GM12872 (cell line): ENCODE data around the gene ST6GAL1.

ENCODE experiments used
- TF ChIP-seq, protein P1 (sequence below): IDR thresholded peaks from 3 replicates; pipeline ENCODE4 v1.5.1; 2011; ENCODE audit warnings: low read depth, mild to moderate bottlenecking, low read length, moderate library complexity; ENCODE audit not compliant: insufficient read depth

ST6GAL1 gene

GRCh38 chr3:187021748-187022402, 91.5 kb downstream of the ST6GAL1 start:
- TF ChIP-seq, protein P1, sequence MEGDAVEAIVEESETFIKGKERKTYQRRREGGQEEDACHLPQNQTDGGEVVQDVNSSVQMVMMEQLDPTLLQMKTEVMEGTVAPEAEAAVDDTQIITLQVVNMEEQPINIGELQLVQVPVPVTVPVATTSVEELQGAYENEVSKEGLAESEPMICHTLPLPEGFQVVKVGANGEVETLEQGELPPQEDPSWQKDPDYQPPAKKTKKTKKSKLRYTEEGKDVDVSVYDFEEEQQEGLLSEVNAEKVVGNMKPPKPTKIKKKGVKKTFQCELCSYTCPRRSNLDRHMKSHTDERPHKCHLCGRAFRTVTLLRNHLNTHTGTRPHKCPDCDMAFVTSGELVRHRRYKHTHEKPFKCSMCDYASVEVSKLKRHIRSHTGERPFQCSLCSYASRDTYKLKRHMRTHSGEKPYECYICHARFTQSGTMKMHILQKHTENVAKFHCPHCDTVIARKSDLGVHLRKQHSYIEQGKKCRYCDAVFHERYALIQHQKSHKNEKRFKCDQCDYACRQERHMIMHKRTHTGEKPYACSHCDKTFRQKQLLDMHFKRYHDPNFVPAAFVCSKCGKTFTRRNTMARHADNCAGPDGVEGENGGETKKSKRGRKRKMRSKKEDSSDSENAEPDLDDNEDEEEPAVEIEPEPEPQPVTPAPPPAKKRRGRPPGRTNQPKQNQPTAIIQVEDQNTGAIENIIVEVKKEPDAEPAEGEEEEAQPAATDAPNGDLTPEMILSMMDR, result no peak

DNA sequence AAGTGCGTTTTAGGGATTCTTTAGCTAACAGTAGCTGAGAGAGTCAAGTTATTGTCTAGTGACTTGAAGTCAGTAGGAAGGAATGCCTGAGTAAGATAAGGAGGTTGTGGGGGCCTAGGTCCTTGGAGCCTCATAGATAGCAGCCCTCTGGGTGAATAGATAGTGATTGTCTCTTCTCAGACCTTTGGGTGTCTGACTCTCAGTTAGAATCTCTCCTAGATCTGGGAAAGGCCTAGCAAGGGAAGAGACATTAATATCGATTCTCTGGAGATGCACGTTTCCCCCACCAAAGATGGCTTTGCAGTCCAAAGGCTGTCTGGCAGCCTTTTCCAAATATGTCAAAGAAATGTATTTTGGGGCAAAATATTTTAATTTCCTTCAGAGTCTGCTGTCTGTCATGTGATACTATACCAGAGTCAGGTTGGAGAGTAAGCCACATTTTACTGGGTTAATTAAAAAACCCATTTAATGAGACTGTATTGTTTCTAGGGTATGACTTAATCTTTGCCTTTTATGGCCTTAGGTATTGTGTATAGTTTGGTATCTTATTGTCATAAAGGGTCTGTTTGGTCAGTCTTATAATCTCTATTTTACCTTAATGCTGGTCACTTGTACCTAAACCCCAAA, 92.2 kb downstream of the ST6GAL1 start:
- TF ChIP-seq, protein P1, result no peak

DNA sequence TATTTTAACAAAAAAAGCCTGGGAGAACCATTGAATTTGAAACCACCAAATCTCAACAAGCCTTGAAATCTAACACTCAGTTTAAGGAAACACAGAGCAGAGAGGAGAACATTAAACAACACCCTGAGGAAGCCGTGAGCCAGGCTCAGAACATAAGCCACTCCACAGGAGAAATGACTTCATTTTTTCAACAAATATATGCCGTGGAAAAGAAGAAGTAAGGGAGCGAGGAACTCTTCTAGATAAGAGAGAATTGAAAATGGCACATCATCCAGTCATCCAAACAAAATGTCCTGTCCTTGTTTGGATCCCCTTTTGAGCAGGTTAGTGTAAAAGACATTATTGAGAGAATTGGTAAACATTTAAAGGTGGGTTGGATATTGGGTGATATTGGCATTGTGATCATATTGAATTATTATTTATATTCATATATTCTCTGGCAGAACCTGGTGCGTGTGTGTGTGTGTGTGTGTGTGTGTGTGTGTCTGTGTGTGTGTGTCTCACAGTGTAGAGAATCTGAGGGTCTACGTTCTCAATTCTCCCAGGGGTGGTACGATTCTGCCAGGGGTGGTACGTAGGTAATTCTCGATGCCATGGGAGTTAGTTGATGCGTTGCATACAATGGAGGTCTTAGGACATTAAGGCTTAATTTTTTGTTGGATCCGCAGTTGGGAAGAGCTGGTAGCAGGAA, 94.4 kb downstream of the ST6GAL1 start:
- TF ChIP-seq, protein P1, result no peak

GRCh38 chr3:187025254-187025655, 94.9 kb downstream of the ST6GAL1 start:
- TF ChIP-seq, protein P1, result no peak

GRCh38 chr3:187025656-187026316, 95.5 kb downstream of the ST6GAL1 start:
- TF ChIP-seq, protein P1, result no peak

DNA sequence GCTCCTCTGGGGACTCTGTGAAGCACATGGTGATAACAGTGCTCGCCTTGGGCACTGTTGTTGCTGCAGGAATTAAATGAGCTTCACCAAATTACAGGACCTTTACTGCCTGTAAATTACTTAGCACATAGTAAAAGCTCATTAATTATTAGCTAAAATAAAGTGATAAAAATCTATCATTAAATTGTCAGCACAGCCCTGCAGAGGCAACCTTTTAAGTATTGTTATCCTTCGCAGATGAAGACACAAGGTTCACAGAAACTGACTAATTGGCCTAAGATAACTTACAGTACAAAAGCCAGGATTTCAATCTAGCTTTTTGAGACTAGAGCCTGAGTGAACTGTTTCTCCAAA, 96.0 kb downstream of the ST6GAL1 start:
- TF ChIP-seq, protein P1, result no peak
